22Rv1 (cell line): ENCODE results near the gene THRB.

Source experiments
- H3K27ac ChIP-seq: fragments of 450-650 bp; 2 replicates; pipeline ENCODE4 v1.5.1; 2017
- ZFX ChIP-seq: fragments of 450-650 bp; IDR thresholded peaks from 2 replicates; pipeline ENCODE4 v1.6.1; 2017; ENCODE audit warnings: antibody characterized with exemption, borderline replicate concordance
- TF ChIP-seq, protein P1 (sequence below): fragments of 450-650 bp; IDR thresholded peaks from 2 replicates; pipeline ENCODE4 v1.5.1; 2017; ENCODE audit warnings: mild to moderate bottlenecking

THRB gene

DNA sequence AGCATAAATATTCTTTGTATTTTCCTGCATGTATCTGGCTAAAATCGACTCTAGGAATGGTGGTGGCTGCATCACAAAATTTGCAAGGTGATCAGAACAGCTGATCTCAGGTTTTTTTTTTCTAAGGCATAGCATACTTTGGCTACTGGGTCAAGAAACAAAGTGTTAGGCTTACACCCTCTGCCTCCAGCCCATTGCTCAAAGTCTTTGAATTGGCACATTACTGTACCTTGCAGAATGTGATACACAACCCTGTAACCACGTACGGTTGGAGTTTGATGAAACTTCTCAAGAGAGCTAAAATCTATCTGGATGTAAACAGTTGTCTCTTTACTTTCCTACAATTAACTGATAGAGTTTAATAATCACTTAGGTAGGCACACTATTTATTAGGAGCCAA, 188.1 kb downstream of the THRB start:
- H3K27ac ChIP-seq: no peak overlapping the region
- no peak for TF ChIP-seq ZFX
- TF ChIP-seq, protein P1, sequence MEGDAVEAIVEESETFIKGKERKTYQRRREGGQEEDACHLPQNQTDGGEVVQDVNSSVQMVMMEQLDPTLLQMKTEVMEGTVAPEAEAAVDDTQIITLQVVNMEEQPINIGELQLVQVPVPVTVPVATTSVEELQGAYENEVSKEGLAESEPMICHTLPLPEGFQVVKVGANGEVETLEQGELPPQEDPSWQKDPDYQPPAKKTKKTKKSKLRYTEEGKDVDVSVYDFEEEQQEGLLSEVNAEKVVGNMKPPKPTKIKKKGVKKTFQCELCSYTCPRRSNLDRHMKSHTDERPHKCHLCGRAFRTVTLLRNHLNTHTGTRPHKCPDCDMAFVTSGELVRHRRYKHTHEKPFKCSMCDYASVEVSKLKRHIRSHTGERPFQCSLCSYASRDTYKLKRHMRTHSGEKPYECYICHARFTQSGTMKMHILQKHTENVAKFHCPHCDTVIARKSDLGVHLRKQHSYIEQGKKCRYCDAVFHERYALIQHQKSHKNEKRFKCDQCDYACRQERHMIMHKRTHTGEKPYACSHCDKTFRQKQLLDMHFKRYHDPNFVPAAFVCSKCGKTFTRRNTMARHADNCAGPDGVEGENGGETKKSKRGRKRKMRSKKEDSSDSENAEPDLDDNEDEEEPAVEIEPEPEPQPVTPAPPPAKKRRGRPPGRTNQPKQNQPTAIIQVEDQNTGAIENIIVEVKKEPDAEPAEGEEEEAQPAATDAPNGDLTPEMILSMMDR: no peak

DNA sequence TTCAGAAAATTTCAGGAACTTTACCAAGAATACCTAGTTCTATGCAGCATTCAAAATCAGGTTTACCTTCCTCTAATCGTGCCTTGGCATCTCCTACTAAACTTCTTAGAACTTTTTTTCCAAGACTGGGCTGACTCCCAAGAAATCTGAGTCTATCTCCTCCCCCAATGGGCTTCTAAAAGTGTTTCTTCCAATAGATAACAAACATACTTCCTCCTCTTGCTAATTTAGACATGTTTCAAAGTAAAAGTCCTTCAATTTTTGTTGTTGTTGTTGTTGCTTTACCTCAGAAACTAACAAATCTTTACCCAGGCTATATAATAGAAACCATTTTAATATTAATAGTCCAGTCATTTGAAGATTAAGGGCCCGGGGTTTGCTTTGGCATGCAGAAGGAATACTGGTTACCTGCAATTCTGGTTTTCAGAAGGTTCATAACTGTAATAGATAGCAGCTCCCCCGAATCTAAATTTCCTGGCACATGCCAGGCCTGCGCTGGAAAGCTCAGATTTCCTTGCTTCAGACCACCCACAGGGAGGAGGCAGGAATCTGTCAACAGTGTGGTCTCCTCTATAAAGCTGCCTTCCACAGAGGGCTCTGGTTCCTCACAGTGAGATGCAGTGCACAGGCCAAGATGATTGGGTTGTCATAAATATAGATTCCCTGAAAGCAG, 188.7 kb downstream of the THRB start:
- H3K27ac ChIP-seq: no peak overlapping the region

DNA sequence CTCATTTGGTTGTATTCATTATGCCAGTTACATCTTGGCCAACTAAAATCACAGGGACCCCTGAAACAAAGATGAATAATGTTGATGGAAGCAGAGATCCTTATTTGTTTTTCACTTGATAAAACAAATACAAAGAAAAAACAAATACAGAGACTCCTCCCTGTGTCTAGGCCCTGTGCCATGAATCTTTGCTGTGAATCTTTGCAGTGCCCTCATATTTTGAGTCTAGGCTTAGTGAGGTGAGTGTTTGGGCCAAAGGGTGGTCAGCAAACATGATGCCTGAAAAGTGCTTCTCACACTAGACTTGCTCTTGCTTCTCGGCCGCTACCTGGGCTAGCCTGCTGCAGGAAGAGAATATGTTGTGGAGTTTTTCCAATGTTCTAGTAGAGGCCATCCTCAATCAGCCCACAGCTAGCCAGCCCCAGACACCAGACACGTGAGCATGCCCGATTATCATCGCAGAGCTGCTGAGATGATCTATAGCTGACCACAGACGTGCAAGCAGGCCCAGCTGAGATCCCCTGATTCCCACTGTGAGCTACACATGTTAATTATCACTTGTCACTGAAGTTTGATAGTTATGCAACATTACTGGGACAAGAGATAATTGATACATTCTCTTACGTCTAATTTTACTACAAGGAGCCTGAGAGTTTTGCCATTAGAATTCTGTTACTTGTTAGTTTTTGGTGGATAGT, 191.4 kb downstream of the THRB start:
- no peak overlapping the region for H3K27ac ChIP-seq
- TF ChIP-seq ZFX: no peak
- TF ChIP-seq, protein P1: no peak

More for the DNA sequence above, 188.7 kb downstream of the THRB start:
- TF ChIP-seq, protein P1: no peak
- TF ChIP-seq ZFX: no peak

DNA sequence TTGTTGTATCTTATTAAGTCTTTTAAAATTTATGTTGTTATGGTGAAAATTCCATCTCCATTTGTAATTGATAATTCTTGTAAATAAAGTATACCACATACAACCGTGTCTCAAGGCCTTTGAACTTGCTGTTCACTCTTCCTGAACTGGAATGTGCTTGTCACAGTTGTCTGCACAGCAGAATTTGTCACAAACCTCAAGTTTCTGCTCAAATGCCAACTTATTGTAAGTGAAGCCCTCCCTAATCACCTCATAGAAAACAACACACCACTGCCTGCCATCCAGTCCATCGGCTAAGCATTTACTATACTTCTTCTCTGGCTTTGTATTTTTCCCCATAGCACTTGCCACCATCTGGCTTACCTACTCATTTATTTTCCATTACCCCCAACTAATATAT, 192.3 kb downstream of the THRB start:
- TF ChIP-seq, protein P1: no peak
- no peak for TF ChIP-seq ZFX

DNA sequence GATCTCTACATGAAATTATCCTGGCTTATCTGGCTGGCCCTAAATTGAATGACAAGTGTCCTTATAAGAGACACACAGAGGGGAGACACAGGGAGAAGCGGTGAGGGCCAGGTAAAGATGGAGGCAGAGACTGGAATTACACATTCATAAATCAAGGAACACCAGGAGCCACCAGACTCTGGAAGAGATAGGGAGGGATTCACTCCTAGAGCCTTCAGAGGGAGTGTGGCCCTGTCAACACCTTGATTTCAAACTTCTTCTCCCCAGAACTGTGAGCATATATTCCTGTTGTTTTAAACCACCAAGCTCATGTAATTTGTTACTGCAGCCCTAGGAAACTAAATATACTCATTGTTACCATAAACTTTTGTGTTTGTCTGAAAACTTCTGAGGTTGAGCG, 193.7 kb downstream of the THRB start:
- TF ChIP-seq ZFX: no peak
- TF ChIP-seq, protein P1: no peak
- no peak overlapping the region for H3K27ac ChIP-seq

More for the DNA sequence above, 192.3 kb downstream of the THRB start:
- no peak overlapping the region for H3K27ac ChIP-seq

DNA sequence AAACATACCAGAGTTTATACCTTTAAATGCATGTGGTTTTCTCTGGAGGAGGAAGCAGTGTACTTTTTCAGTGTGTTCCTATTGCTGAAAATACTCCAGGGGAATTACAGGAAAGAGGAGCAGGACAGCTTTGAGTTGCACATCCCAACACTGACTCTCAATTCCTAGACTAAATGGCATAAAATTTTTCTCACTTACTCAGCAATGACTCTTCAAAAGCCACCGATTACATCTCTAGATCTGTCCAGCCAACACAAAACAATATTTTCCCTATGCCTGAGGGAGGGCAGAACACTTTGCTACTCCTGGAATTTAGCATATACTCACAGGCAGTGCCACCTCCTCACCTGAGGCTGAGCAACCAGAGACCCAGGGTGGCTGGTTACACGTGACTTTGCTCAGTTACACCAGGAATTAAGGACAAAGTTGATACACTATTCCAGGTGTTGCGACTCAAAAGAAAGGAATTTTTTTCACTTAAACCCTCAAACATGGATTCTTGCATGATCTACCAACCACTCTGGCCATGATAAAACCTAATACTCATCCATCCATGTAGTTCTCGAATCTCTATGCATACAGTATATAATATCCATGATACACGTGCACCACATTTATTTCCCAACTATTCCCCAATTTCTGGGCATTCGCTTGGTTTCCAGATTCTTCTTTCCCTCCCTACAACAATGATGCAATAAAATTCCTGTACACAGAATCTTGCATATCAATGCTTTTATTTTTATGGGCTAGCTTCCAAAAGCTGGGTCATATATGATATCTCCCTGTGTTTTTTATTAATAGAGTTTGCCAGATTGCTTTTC, 194.6 kb downstream of the THRB start:
- H3K27ac ChIP-seq: no peak overlapping the region
- TF ChIP-seq, protein P1: no peak
- TF ChIP-seq ZFX: no peak
